IPS DF 4.7 (cell line): ENCODE results near the gene STON2.
A peak's percentile ranks its signal among the peaks of the same experiment; 100 is the strongest.
"Not testable (repeated sequence)": the region's sequence is repeated elsewhere in the genome, so short reads cannot be mapped to it uniquely, and the experiment has no call there.

Source experiments
- DNase-seq: peaks from one replicate; pipeline ENCODE4 v3.0.0-alpha.2; 2013; ENCODE audit warnings: low spot score; ENCODE audit errors: extremely low read depth

STON2 gene

DNA sequence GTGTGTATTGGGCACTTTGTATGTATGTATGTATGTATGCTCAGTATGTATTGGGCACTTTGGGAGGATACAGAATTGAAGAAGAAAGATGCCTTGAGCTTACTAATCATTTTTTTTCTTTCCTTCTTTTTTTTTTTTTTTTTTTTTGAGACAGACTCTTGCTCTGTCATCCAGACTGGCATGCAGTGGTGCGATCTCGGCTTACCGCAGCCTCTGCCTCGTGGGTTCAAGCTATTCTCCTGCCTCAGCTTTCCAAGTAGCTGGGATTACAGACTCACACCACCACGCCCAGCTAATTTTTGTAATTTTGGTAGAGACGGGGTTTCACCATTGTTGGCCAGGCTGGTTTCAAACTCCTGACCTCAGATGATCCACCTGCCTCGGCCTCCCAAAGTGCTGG, 176.3 kb downstream of the STON2 start:
- DNase-seq, result not testable (repeated sequence)

DNA sequence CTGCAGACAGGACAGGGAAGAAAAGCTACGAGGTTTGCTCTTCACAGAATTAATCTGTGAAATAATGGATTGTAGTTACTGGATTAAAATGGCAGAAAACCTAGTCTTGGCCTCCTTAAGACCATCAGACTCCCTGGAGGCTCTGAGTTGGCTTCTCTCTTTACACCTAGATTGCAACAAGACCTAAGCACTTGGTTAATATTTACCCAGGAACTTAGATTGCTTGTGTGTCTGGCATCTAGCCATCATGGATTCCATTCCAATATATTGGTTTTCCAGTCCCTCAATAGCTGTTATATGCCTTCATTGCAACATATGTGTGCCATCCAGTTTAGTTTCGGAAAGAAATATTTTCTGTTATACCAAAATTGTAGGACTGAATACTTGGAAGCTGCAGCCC, 177.4 kb downstream of the STON2 start:
- no peak for DNase-seq

- DNase-seq, result no peak
Measured at GRCh38 chr14:81222126-81222525, 178.0 kb downstream of the STON2 start.

DNA sequence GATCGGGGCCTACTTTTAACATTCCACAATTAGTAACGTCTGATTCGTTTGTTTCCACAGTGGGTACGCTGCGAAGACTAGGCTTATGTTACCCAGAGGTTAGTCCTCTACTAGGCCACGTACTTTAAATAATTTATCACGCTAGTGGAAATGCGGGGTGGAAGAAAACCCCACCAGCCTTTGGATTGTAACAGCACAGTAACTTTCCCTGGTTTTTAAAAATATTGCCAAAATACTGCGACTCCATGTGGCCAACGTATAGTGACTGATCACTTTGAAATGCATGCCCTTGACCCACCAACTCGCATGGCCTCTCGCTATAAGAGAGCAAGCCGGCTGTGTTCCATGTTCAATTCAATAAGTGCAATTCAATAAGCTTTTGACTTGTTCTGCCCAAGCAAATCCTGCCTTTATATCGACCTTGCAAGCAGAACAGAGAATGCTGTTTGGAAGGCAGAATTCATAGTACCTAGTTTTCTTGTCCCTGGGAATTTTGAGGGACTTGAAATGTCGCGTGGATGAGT, 178.5 kb downstream of the STON2 start:
- no peak for DNase-seq

DNA sequence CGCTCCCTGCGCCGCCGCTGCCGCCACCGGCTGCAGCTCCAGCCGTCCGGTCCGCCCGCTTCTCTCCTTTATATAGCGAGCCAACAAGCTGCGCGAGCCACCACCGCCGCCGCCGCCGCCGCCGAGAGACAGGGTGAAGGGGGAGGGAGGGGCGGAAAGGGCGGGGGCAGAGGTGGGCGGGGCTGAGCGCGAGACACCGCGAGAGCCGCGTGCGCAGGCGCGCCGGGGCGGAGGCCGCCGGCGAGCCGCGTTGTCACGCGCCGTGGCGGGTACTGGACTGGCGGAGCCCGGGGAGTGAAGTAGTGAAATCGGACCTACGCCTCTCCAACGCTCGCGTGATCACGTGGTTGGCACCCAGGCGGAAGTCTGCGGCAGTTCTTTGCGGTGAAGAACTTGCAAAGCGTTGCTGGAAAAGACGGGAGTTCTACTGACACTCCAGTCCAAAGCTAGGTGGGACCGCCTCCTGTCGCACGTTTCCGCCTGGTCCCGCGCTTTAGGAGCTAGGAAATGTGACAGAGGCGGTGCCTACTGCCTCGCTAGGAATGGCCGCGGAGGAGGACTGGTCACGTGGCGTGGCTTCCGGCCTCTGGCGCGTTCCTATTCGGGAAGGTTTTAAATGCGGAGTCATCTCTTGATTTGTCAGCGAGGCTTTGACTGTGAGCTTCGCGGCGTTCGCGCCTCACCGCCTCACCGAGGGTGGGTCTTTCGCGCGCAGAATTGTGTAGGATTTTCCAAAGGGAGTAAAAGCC, 179.1 kb downstream of the STON2 start, which contains the start of gene GTF2A1:
TSS of gene GTF2A1 (minus strand) at position 130 of the 749 bp plus-strand sequence. CDS start 441 bp downstream, outside the sequence.
- DNase-seq, result peak; percentile 69

DNA sequence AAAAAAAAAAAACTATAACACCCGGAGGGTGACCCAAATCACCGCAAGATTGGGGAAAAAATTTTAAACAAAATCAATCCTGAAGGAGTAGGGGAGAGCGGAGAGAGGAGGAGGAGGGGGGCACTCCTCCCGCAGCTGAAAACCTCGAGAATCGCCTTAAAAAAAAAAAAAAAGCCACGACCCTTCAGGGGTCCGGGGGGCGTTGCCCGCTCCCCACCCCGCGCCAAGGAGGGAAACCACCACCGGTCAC, 179.6 kb downstream of the STON2 start:
- no peak for DNase-seq

GRCh38 chr14:81219759-81220579, 180.2 kb downstream of the STON2 start:
- no peak for DNase-seq

- peak; percentile 93 for DNase-seq
Measured at GRCh38 chr14:81219210-81219758, 180.8 kb downstream of the STON2 start.

- DNase-seq, result no peak
Measured at GRCh38 chr14:81211844-81212243, 188.3 kb downstream of the STON2 start.
